Rectal smooth muscle tissue (tissue), 1 donor: ENCODE results near the gene DHRS12.

Experiments
- H3K27ac ChIP-seq: one replicate; pipeline ENCODE4 v1.7.0; 2013; ENCODE audit warnings: low read depth, low read length, inconsistent platforms
- H3K27me3 ChIP-seq: one replicate; pipeline ENCODE4 v1.7.0; 2013; ENCODE audit warnings: low read length; ENCODE audit not compliant: control insufficient read depth, insufficient read depth
- H3K36me3 ChIP-seq: one replicate; pipeline ENCODE4 v1.7.0; 2013; ENCODE audit warnings: low read length; ENCODE audit not compliant: control insufficient read depth, insufficient read depth
- H3K4me1 ChIP-seq: one replicate; pipeline ENCODE4 v1.7.0; 2013; ENCODE audit warnings: low read length; ENCODE audit not compliant: control insufficient read depth, insufficient read depth
- H3K4me3 ChIP-seq: one replicate; pipeline ENCODE4 v1.7.0; 2013; ENCODE audit warnings: low read length
- H3K9ac ChIP-seq: one replicate; pipeline ENCODE4 v1.7.0; 2013; ENCODE audit warnings: low read length

The DHRS12 gene

GRCh38 chr13:51769455-51770127 lies 34.4 kb downstream of the DHRS12 start:
- Histone ChIP-seq H3K36me3 (no peaks in the 10 kb centered on the region), H3K27ac (peak overlapping the region; percentile 23), H3K4me3 (no peak overlapping the region), H3K27me3 (no peaks in the 10 kb centered on the region), H3K9ac (no peak overlapping the region), H3K4me1 (no peaks in the 10 kb centered on the region)

GRCh38 chr13:51768976-51769375 lies 35.0 kb downstream of the DHRS12 start:
- Histone ChIP-seq H3K27ac (no peak overlapping the region), H3K4me3 (no peak overlapping the region), H3K27me3 (no peaks in the 10 kb centered on the region), H3K36me3 (no peaks in the 10 kb centered on the region), H3K4me1 (no peaks in the 10 kb centered on the region), H3K9ac (no peak overlapping the region)

- no peak overlapping the region for H3K27ac ChIP-seq
These were observed 35.5 kb downstream of the DHRS12 start for GRCh38 chr13:51768378-51768921.

GRCh38 chr13:51767100-51767499 lies 36.9 kb downstream of the DHRS12 start:
- no peaks in the 10 kb centered on the region for H3K4me1 ChIP-seq

More at GRCh38 chr13:51768378-51768921, 35.5 kb downstream of the DHRS12 start:
- no peaks in the 10 kb centered on the region for H3K36me3 ChIP-seq
- no peaks in the 10 kb centered on the region for H3K27me3 ChIP-seq
- no peak overlapping the region for H3K4me3 ChIP-seq
- no peak overlapping the region for H3K9ac ChIP-seq
- no peaks in the 10 kb centered on the region for H3K4me1 ChIP-seq

GRCh38 chr13:51765142-51765515 lies 38.8 kb downstream of the DHRS12 start:
- Histone ChIP-seq H3K36me3 (no peaks in the 10 kb centered on the region), H3K4me3 (no peak overlapping the region), H3K4me1 (no peaks in the 10 kb centered on the region), H3K27me3 (no peaks in the 10 kb centered on the region), H3K27ac (no peak overlapping the region), H3K9ac (no peak overlapping the region)

More at GRCh38 chr13:51767100-51767499, 36.9 kb downstream of the DHRS12 start:
- no peaks in the 10 kb centered on the region for H3K27me3 ChIP-seq
- H3K36me3 ChIP-seq: no peaks in the 10 kb centered on the region
- H3K4me3 ChIP-seq: no peak overlapping the region
- no peak overlapping the region for H3K27ac ChIP-seq
- no peak overlapping the region for H3K9ac ChIP-seq

GRCh38 chr13:51764184-51765141 lies 39.5 kb downstream of the DHRS12 start:
- Histone ChIP-seq H3K27ac (peak overlapping the region; percentile 4), H3K9ac (no peak overlapping the region), H3K4me1 (no peaks in the 10 kb centered on the region), H3K4me3 (peak overlapping the region; percentile 14), H3K36me3 (no peaks in the 10 kb centered on the region), H3K27me3 (no peaks in the 10 kb centered on the region)

- H3K27ac ChIP-seq: no peak overlapping the region
- H3K36me3 ChIP-seq: no peaks in the 10 kb centered on the region
- no peaks in the 10 kb centered on the region for H3K4me1 ChIP-seq
- no peak overlapping the region for H3K9ac ChIP-seq
- H3K27me3 ChIP-seq: no peaks in the 10 kb centered on the region
- H3K4me3 ChIP-seq: no peak overlapping the region
These were observed 40.5 kb downstream of the DHRS12 start for GRCh38 chr13:51763486-51763885.

GRCh38 chr13:51761643-51762350 lies 42.2 kb downstream of the DHRS12 start:
- Histone ChIP-seq H3K4me1 (no peaks in the 10 kb centered on the region), H3K27ac (no peak overlapping the region), H3K27me3 (no peaks in the 10 kb centered on the region), H3K4me3 (no peak overlapping the region), H3K9ac (no peak overlapping the region), H3K36me3 (no peaks in the 10 kb centered on the region)

- H3K9ac ChIP-seq: no peak overlapping the region
- no peaks in the 10 kb centered on the region for H3K4me1 ChIP-seq
- H3K4me3 ChIP-seq: no peak overlapping the region
- peaks cover 5% of the 10 kb centered on the region for H3K36me3 ChIP-seq
- no peak overlapping the region for H3K27ac ChIP-seq
- H3K27me3 ChIP-seq: no peaks in the 10 kb centered on the region
These were observed 43.4 kb downstream of the DHRS12 start for GRCh38 chr13:51760592-51760991.

- H3K9ac ChIP-seq: no peak overlapping the region
- H3K36me3 ChIP-seq: peaks cover 10% of the 10 kb centered on the region
- H3K4me1 ChIP-seq: no peaks in the 10 kb centered on the region
- no peak overlapping the region for H3K4me3 ChIP-seq
- no peak overlapping the region for H3K27ac ChIP-seq
- no peaks in the 10 kb centered on the region for H3K27me3 ChIP-seq
These were observed 44.7 kb downstream of the DHRS12 start for GRCh38 chr13:51759240-51759639.

GRCh38 chr13:51758691-51759090 lies 45.3 kb downstream of the DHRS12 start:
- no peaks in the 10 kb centered on the region for H3K27me3 ChIP-seq
- no peaks in the 10 kb centered on the region for H3K4me1 ChIP-seq
- H3K36me3 ChIP-seq: peaks cover 10% of the 10 kb centered on the region
- H3K4me3 ChIP-seq: no peak overlapping the region
- H3K27ac ChIP-seq: no peak overlapping the region
- no peak overlapping the region for H3K9ac ChIP-seq

- Histone ChIP-seq H3K27me3 (no peaks in the 10 kb centered on the region), H3K27ac (no peak overlapping the region), H3K36me3 (peaks cover 10% of the 10 kb centered on the region), H3K4me3 (no peak overlapping the region), H3K9ac (no peak overlapping the region), H3K4me1 (no peaks in the 10 kb centered on the region)
These were observed 47.3 kb downstream of the DHRS12 start for GRCh38 chr13:51756651-51757050.
